H1 (cell line): Measurements from ENCODE around the gene FAM83G. TPM values are rescaled to one million over a fixed set of nuclear protein-coding genes. Genes with fewer than 3 reads are reported as not detected.

Experiments
- CTCF ChIA-PET: fragments of 300-600 bp; sonication (Branson Sonifier 250); formaldehyde crosslinking; loops from one replicate; lab custom pipeline; 2021; ENCODE audit not compliant: partially characterized antibody; lab: Charles Lee
- POLR2A ChIA-PET: fragments of 300-600 bp; sonication (Branson Sonifier 250); formaldehyde crosslinking; loops from one replicate; lab custom pipeline; 2021; ENCODE audit warnings: inconsistent platforms; ENCODE audit not compliant: partially characterized antibody; lab: Charles Lee
- DNase-seq, 2 experiments: peaks; one replicate each; pipeline versions ENCODE4 v3.0.0 to v3.0.0-alpha.2; 2010 to 2022; ENCODE audit warnings: low spot score in 2 of 2, low read depth in 1 of 2, mixed read lengths in 1 of 2
- FAIRE-seq: peaks from 2 replicates; lab custom pipeline; 2011; peaks lifted over from hg19 to GRCh38; lab: Jason Lieb, UNC
- H2AFZ ChIP-seq: 2 replicates; pipeline ENCODE4 v1.8.1; 2012; ENCODE audit warnings: low read length, inconsistent platforms
- H2AK5ac ChIP-seq: 2 replicates; pipeline ENCODE4 v1.6.1; 2013; ENCODE audit warnings: low read depth, low read length
- H2BK120ac ChIP-seq: replicated peaks from 2 replicates; pipeline ENCODE3; 2013; ENCODE audit warnings: low read depth, low read length, inconsistent platforms
- H2BK12ac ChIP-seq: 2 replicates; pipeline ENCODE4 v1.6.1; 2013; ENCODE audit warnings: low read depth, low read length
- H2BK15ac ChIP-seq: 2 replicates; pipeline ENCODE4 v1.6.1; 2013; ENCODE audit warnings: low read length
- H2BK20ac ChIP-seq: 2 replicates; pipeline ENCODE4 v1.6.1; 2013; ENCODE audit warnings: low read length
- H2BK5ac ChIP-seq: 2 replicates; pipeline ENCODE4 v1.6.1; 2013; ENCODE audit warnings: low read depth, low read length
- H3K14ac ChIP-seq: 2 replicates; pipeline ENCODE4 v1.6.1; 2013; ENCODE audit warnings: inconsistent platforms; ENCODE audit not compliant: insufficient read length
- H3K18ac ChIP-seq: 2 replicates; pipeline ENCODE4 v1.6.1; 2013; ENCODE audit warnings: low read length; ENCODE audit errors: extremely low read depth
- H3K23ac ChIP-seq: 2 replicates; pipeline ENCODE4 v1.6.1; 2013; ENCODE audit warnings: inconsistent platforms; ENCODE audit not compliant: insufficient read length
- H3K23me2 ChIP-seq: 2 replicates; pipeline ENCODE4 v1.6.1; 2013; ENCODE audit warnings: low read depth, low read length
- H3K27ac ChIP-seq: 2 replicates; pipeline ENCODE4 v1.6.1; 2011; ENCODE audit warnings: low read depth, low read length, inconsistent platforms
- H3K27me3 ChIP-seq, 4 experiments: replicated peaks in 1 of 4; 1 replicate in 1 of 4; 2 replicates in 3 of 4; pipeline versions ENCODE4 v1.6.1 to v1.8.1; 2011 to 2013; ENCODE audit warnings: low read length in 3 of 4, mild to moderate bottlenecking in 3 of 4, inconsistent platforms in 2 of 4, mixed read lengths in 2 of 4, moderate library complexity in 1 of 4; ENCODE audit not compliant: control insufficient read depth in 3 of 4, insufficient read depth in 3 of 4; ENCODE audit errors: extremely low read depth in 1 of 4
- H3K36me3 ChIP-seq, 4 experiments: 2 replicates each; pipeline versions ENCODE4 v1.6.1 to v1.8.1; 2011 to 2013; ENCODE audit warnings: mild to moderate bottlenecking in 4 of 4, low read length in 3 of 4, moderate library complexity in 2 of 4, control low read depth in 1 of 4, inconsistent platforms in 1 of 4; ENCODE audit not compliant: insufficient read depth in 4 of 4, control insufficient read depth in 2 of 4
- H3K4ac ChIP-seq: replicated peaks from 2 replicates; pipeline ENCODE3; 2013; ENCODE audit warnings: low read length, low read depth, mixed read lengths, inconsistent platforms; ENCODE audit not compliant: insufficient read length
- H3K4me1 ChIP-seq, 4 experiments: replicated peaks in 1 of 4; 1 replicate in 1 of 4; 2 replicates in 3 of 4; pipeline versions ENCODE4 v1.6.1 to v1.8.1; 2011 to 2013; ENCODE audit warnings: low read length in 3 of 4, inconsistent platforms in 2 of 4, mixed read lengths in 1 of 4; ENCODE audit not compliant: insufficient read depth in 4 of 4, control insufficient read depth in 3 of 4
- H3K4me2 ChIP-seq, 2 experiments: 2 replicates each; pipeline versions ENCODE4 v1.6.1 to v1.8.1; 2011 to 2013; ENCODE audit warnings: low read depth in 2 of 2, low read length in 2 of 2, control low read depth in 1 of 2, inconsistent platforms in 1 of 2, mild to moderate bottlenecking in 1 of 2; ENCODE audit not compliant: insufficient read depth in 1 of 2
- H3K4me3 ChIP-seq, 4 experiments: fragments of 200-600, 300-600 bp in 1 of 4; sonication (generic), shearing (Covaris generic), sonication (Bioruptor Twin) in 1 of 4; 2 replicates each; pipeline versions ENCODE4 v1.5.1 to v1.8.1; 2011 to 2016; ENCODE audit warnings: low read length in 4 of 4, low read depth in 3 of 4, control low read depth in 2 of 4, inconsistent platforms in 2 of 4, mild to moderate bottlenecking in 2 of 4, mixed read lengths in 1 of 4, moderate library complexity in 1 of 4; ENCODE audit not compliant: insufficient read depth in 2 of 4; ENCODE audit errors: extremely low read depth in 1 of 4
- H3K56ac ChIP-seq: replicated peaks from 2 replicates; pipeline ENCODE3; 2013; ENCODE audit warnings: low read depth, mild to moderate bottlenecking, mixed read lengths, low read length, inconsistent platforms; ENCODE audit not compliant: insufficient read length
- H3K79me1 ChIP-seq: 2 replicates; pipeline ENCODE4 v1.6.1; 2013; ENCODE audit warnings: low read depth, low read length, control low read depth
- H3K79me2 ChIP-seq, 2 experiments: 2 replicates each; pipeline versions ENCODE4 v1.6.1 to v1.8.1; 2012 to 2013; ENCODE audit warnings: low read length in 2 of 2, mild to moderate bottlenecking in 2 of 2, inconsistent platforms in 1 of 2; ENCODE audit not compliant: insufficient read depth in 2 of 2, control insufficient read depth in 1 of 2
- H3K9ac ChIP-seq, 4 experiments: replicated peaks in 1 of 4; 1 replicate in 1 of 4; 2 replicates in 3 of 4; pipeline versions ENCODE4 v1.6.1 to v1.8.1; 2011 to 2013; ENCODE audit warnings: low read depth in 3 of 4, low read length in 3 of 4, control low read depth in 2 of 4, mild to moderate bottlenecking in 2 of 4, moderate library complexity in 2 of 4, inconsistent platforms in 1 of 4; ENCODE audit errors: extremely low read depth in 1 of 4
- H3K9me3 ChIP-seq, 2 experiments: 2 replicates each; pipeline versions ENCODE4 v1.6.1 to v1.8.1; 2012 to 2013; ENCODE audit warnings: mild to moderate bottlenecking in 2 of 2, moderate library complexity in 2 of 2, control low read depth in 1 of 2, inconsistent platforms in 1 of 2, low read depth in 1 of 2, low read length in 1 of 2, mixed read lengths in 1 of 2; ENCODE audit not compliant: insufficient read depth in 2 of 2
- H4K20me1 ChIP-seq, 2 experiments: replicated peaks in 1 of 2; 2 replicates each; pipeline versions ENCODE3 to v1.8.1; 2011 to 2013; ENCODE audit warnings: inconsistent platforms in 2 of 2, low read length in 2 of 2, mild to moderate bottlenecking in 1 of 2; ENCODE audit not compliant: insufficient read depth in 2 of 2, control insufficient read depth in 1 of 2
- H4K5ac ChIP-seq: 2 replicates; pipeline ENCODE4 v1.6.1; 2013; ENCODE audit warnings: low read length, low read depth, mixed read lengths, inconsistent platforms; ENCODE audit not compliant: insufficient read length
- H4K8ac ChIP-seq: 2 replicates; pipeline ENCODE4 v1.8.0; 2013; ENCODE audit warnings: mild to moderate bottlenecking, moderate library complexity, low read length, inconsistent platforms; ENCODE audit not compliant: insufficient read depth; ENCODE audit errors: extremely low read depth
- H4K91ac ChIP-seq: replicated peaks from 2 replicates; pipeline ENCODE3; 2013; ENCODE audit warnings: low read length, mixed read lengths, inconsistent platforms; ENCODE audit not compliant: insufficient read length
- ASH2L ChIP-seq: fragments of 200-600, 300-600 bp; sonication (generic); IDR thresholded peaks from one replicate; pipeline ENCODE4 v1.7.1; 2017; ENCODE audit warnings: low read length
- CREB1 ChIP-seq: IDR thresholded peaks from 2 replicates; pipeline ENCODE4 v1.6.1; 2012; ENCODE audit warnings: inconsistent platforms
- GABPA ChIP-seq: IDR thresholded peaks from 2 replicates; pipeline ENCODE4 v1.6.1; 2011; ENCODE audit warnings: mild to moderate bottlenecking, low read length, moderate library complexity, borderline replicate concordance; ENCODE audit not compliant: insufficient read depth
- JUN ChIP-seq: IDR thresholded peaks from 2 replicates; pipeline ENCODE4 v1.6.1; 2011; ENCODE audit warnings: low read depth, mild to moderate bottlenecking, improper control_type of control experiment, low read length
- JUND ChIP-seq: IDR thresholded peaks from 2 replicates; pipeline ENCODE4 v1.6.1; 2011; ENCODE audit warnings: mild to moderate bottlenecking, improper control_type of control experiment, low read length
- RFX5 ChIP-seq: IDR thresholded peaks from 2 replicates; pipeline ENCODE4 v1.6.1; 2011; ENCODE audit warnings: low read depth, low read length, improper control_type of control experiment, borderline replicate concordance
- RNF2 ChIP-seq: fragments of 200-900, 300-1000 bp; sonication (generic); IDR thresholded peaks from 2 replicates; pipeline ENCODE4 v1.7.1; 2016; ENCODE audit warnings: borderline replicate concordance, low read depth, mild to moderate bottlenecking, antibody characterized with exemption, low read length; ENCODE audit not compliant: poor library complexity, severe bottlenecking; ENCODE audit errors: missing control alignments
- SP1 ChIP-seq: IDR thresholded peaks from 2 replicates; pipeline ENCODE4 v1.6.1; 2011; ENCODE audit warnings: low read depth, low read length
- TAF7 ChIP-seq: optimal IDR thresholded peaks from 2 replicates; pipeline ENCODE3; 2011; ENCODE audit warnings: low read depth, mild to moderate bottlenecking, inconsistent platforms, low read length, moderate library complexity, borderline replicate concordance
- TEAD4 ChIP-seq: IDR thresholded peaks from 2 replicates; pipeline ENCODE4 v1.6.1; 2012; ENCODE audit warnings: low read depth, low read length, inconsistent platforms, mixed read lengths
- WGBS, 2 experiments: shearing (Covaris generic) in 1 of 2; methylation state at CpG; one replicate each; pipeline versions ENCODE4 v1.1.6 to v1.1.7; 2013 to 2015; ENCODE audit warnings: low lambda C conversion rate in 2 of 2, mixed read lengths in 2 of 2, inconsistent platforms in 1 of 2, low coverage in 1 of 2, missing lambda C conversion rate in 1 of 2; ENCODE audit not compliant: insufficient replicate concordance in 2 of 2, insufficient coverage in 1 of 2, insufficient read length in 1 of 2; ENCODE audit errors: extremely low coverage in 1 of 2, missing lambda C conversion rate in 1 of 2; 5-methylcytosine and 5-hydroxymethylcytosine counted together
- polyA plus RNA-seq, 7 experiments: library from polyadenylated mRNA; depleted of rRNA in 3 of 7; stranded (reverse) in 5 of 7; unstranded in 2 of 7; fragments of >200 nt in 5 of 7; fragments of 200-250 nt in 2 of 7; gene quantifications; 1 replicate in 5 of 7; 2 replicates in 1 of 7; 4 replicates in 1 of 7; pipeline versions ENCODE4 v1.2.1 to v1.2.3, GENCODE V29; 2011 to 2013; ENCODE audit warnings: missing spikeins in 2 of 7, mixed read lengths in 2 of 7
- total RNA-seq: library from RNA; stranded (reverse); fragmentation: NEBNext Ultra II Directional; extraction: Animal tissue kit (Norgen Biotek cat#: 25700); gene quantifications from 2 replicates; pipeline ENCODE4 v1.2.1, GENCODE V29; 2021

The FAM83G gene
- total and polyA plus RNA-seq, 2 of the 8 experiments (the other 6 are each of a cell fraction or from before 2014, with no cell fraction given) = 15.4 to 29.0 TPM

DNA sequence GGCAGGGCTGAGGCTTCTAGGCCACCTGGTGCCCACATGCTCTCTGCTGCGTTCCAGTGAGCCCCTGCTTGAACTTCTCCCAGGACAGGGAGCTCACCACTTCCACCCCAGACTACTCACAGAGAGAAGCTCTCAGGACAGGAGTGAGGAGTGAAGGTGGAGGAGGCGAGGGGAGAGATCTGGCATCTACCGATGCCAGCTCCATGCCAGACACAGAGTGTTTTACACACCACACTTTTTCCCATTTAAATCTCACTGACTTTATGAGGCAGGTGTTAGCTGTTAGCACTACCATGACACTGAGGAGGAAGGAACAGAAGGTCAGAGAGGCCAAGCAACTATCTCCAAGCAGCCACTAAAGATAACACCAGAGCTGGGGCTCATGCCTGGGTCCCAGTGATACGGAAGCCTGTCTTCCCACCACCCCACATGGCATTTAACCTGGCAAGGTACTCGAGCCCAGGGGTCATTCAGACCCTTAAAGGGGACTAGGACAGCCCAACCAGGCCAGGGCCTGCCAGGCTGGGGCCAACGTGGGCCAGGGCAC is 6.8 kb downstream of the FAM83G start:
- Histone ChIP-seq H4K20me1 (peaks cover 22 to 41% of the 10 kb centered on the region in 2 experiments), H3K4ac (no peak overlapping the region), H2BK5ac (no peak overlapping the region), H3K14ac (no peak overlapping the region), H3K27me3 (no peaks in the 10 kb centered on the region), H4K8ac (no peak overlapping the region), H3K36me3 (peaks cover 4 to 29% (median 6%) of the 10 kb centered on the region in 4 experiments; a peak in 6 of 8 replicates), H3K79me2 (peaks cover 8 to 92% of the 10 kb centered on the region in 2 experiments; a peak in 3 of 4 replicates), H2AK5ac (no peak overlapping the region), H4K5ac (no peak overlapping the region), H2BK120ac (no peak overlapping the region), H3K4me1 (peaks cover 0 to 5% (median 3%) of the 10 kb centered on the region in 4 experiments; a peak in 5 of 7 replicates), H3K18ac (no peak overlapping the region), H2AFZ (no peak overlapping the region), H2BK20ac (no peak overlapping the region), H2BK15ac (no peak overlapping the region), H3K9me3 (no peaks in the 10 kb centered on the region), H3K79me1 (peaks cover 42% of the 10 kb centered on the region), H3K56ac (no peak overlapping the region), H3K4me2 (no peak overlapping the region), H4K91ac (no peak overlapping the region), H3K4me3 (no peak overlapping the region), H3K23me2 (no peaks in the 10 kb centered on the region), H3K9ac (no peak overlapping the region; a peak in 1 of 7 replicates), H2BK12ac (no peak overlapping the region), H3K23ac (no peak overlapping the region), H3K27ac (no peak overlapping the region)
- DNase-seq (no peak), FAIRE-seq (no peak)
- ChIA-PET POLR2A (interaction anchor here (1.0 to 1.8 kb wide), 4 partner anchors 10 to 25 kb away, joined by 3 to 5 read pairs (median 4); no protein-coding TSS in a partner anchor), CTCF (interaction anchor here (0.7 to 4.3 kb wide), 8 partner anchors 13 to 284 kb away, joined by 3 to 18 read pairs (median 4); no protein-coding TSS in a partner anchor)
- WGBS, 2 experiments = 88% methylated on average over 6 of the region's 6 CpGs; no CpG with 5 or more reads in 1 of the 2 experiments
- TF ChIP-seq JUND (no peak), CREB1 (no peak), RNF2 (no peak), RFX5 (no peak), TEAD4 (no peak), JUN (no peak), ASH2L (no peak), GABPA (no peak), SP1 (no peak), TAF7 (no peak)
